CD14-positive monocyte (primary cell): ENCODE results near the gene PIK3R6. TPM values are rescaled to one million over a fixed set of nuclear protein-coding genes. Genes with fewer than 3 reads are reported as not detected.

Experiments
- DNase-seq, 3 donors: peaks; one replicate each; pipeline ENCODE4 v3.0.0-alpha.2; 2011 to 2022
- H2AFZ ChIP-seq: 2 replicates; pipeline ENCODE4 v1.6.0; 2012; ENCODE audit warnings: mild to moderate bottlenecking, low read depth, low read length, inconsistent platforms; ENCODE audit not compliant: insufficient read depth, poor library complexity, severe bottlenecking
- H3K27ac ChIP-seq, 2 donors: 1 replicate in 1 of 2; 2 replicates in 1 of 2; pipeline ENCODE4 v1.5.1; 2012 to 2013; ENCODE audit warnings: low read length in 2 of 2, control low read depth in 1 of 2, inconsistent platforms in 1 of 2, low read depth in 1 of 2, mild to moderate bottlenecking in 1 of 2
- H3K27me3 ChIP-seq, 2 donors: one replicate each; pipeline versions ENCODE4 v1.6.0 to v1.6.1; 2011 to 2013; ENCODE audit warnings: low read length in 2 of 2; ENCODE audit not compliant: control insufficient read depth in 2 of 2, insufficient read depth in 2 of 2
- H3K36me3 ChIP-seq, 2 donors: replicated peaks in 1 of 2; 1 replicate in 1 of 2; 2 replicates in 1 of 2; pipeline versions ENCODE4 v1.5.1 to v1.6.1; 2012 to 2013; ENCODE audit warnings: low read length in 2 of 2, control low read depth in 1 of 2, inconsistent platforms in 1 of 2, mild to moderate bottlenecking in 1 of 2; ENCODE audit not compliant: insufficient read depth in 2 of 2, control insufficient read depth in 1 of 2
- H3K4me1 ChIP-seq, 2 donors: 1 replicate in 1 of 2; 2 replicates in 1 of 2; pipeline versions ENCODE4 v1.5.1 to v1.6.1; 2012 to 2013; ENCODE audit warnings: low read length in 2 of 2, control low read depth in 1 of 2, inconsistent platforms in 1 of 2, mild to moderate bottlenecking in 1 of 2, moderate library complexity in 1 of 2; ENCODE audit not compliant: insufficient read depth in 2 of 2, control insufficient read depth in 1 of 2
- H3K4me2 ChIP-seq: replicated peaks from 2 replicates; pipeline ENCODE3; 2012; ENCODE audit warnings: low read length, moderate library complexity, mild to moderate bottlenecking; ENCODE audit not compliant: poor library complexity, severe bottlenecking; ENCODE audit errors: extremely low read depth
- H3K4me3 ChIP-seq, 3 experiments: fragments of 200-600 bp in 1 of 3; sonication (generic) in 1 of 3; replicated peaks in 1 of 3; 1 replicate in 2 of 3; 2 replicates in 1 of 3; pipeline ENCODE4 v1.5.1; 2011 to 2013; ENCODE audit warnings: low read length in 3 of 3, mild to moderate bottlenecking in 3 of 3, control low read depth in 2 of 3, low read depth in 2 of 3, inconsistent platforms in 1 of 3, moderate library complexity in 1 of 3
- H3K79me2 ChIP-seq: 2 replicates; pipeline ENCODE4 v1.6.0; 2012; ENCODE audit warnings: mild to moderate bottlenecking, control low read depth, inconsistent platforms, low read length, moderate library complexity; ENCODE audit not compliant: insufficient read depth
- H3K9ac ChIP-seq: 2 replicates; pipeline ENCODE4 v1.6.0; 2017; ENCODE audit warnings: low read length, mild to moderate bottlenecking; ENCODE audit not compliant: insufficient read depth, poor library complexity, severe bottlenecking
- H3K9me3 ChIP-seq, 2 donors: replicated peaks in 1 of 2; 1 replicate in 1 of 2; 2 replicates in 1 of 2; pipeline versions ENCODE4 v1.5.1 to v1.6.1; 2012 to 2013; ENCODE audit warnings: low read length in 2 of 2, control low read depth in 1 of 2; ENCODE audit not compliant: control insufficient read depth in 1 of 2, insufficient read depth in 1 of 2
- H4K20me1 ChIP-seq: 2 replicates; pipeline ENCODE4 v1.6.0; 2012; ENCODE audit warnings: mild to moderate bottlenecking, low read length, control low read depth, moderate library complexity; ENCODE audit not compliant: insufficient read depth
- H3K27ac Mint-ChIP-seq, 7 donors: one replicate each; pipeline ENCODE4 v1.8.0; 2020; ENCODE audit warnings: mild to moderate bottlenecking in 7 of 7, mixed read lengths in 7 of 7, moderate library complexity in 6 of 7, inconsistent platforms in 2 of 7
- H3K27me3 Mint-ChIP-seq, 3 donors: one replicate each; pipeline ENCODE4 v1.8.0; 2021 to 2022; ENCODE audit warnings: low read depth in 3 of 3, mild to moderate bottlenecking in 3 of 3, mixed read lengths in 3 of 3, moderate library complexity in 3 of 3, inconsistent platforms in 1 of 3
- H3K36me3 Mint-ChIP-seq, 2 donors: one replicate each; pipeline ENCODE4 v1.8.0; 2020; ENCODE audit warnings: mixed read lengths in 2 of 2, inconsistent platforms in 1 of 2, mild to moderate bottlenecking in 1 of 2
- H3K4me1 Mint-ChIP-seq: one replicate; pipeline ENCODE4 v1.8.0; 2020; ENCODE audit warnings: mild to moderate bottlenecking, mixed read lengths
- H3K4me3 Mint-ChIP-seq, 2 donors: one replicate each; pipeline ENCODE4 v1.8.0; 2020; ENCODE audit warnings: mild to moderate bottlenecking in 2 of 2, mixed read lengths in 2 of 2, moderate library complexity in 1 of 2
- H3K9me3 Mint-ChIP-seq, 7 donors: one replicate each; pipeline ENCODE4 v1.8.0; 2020 to 2022; ENCODE audit warnings: mixed read lengths in 7 of 7, mild to moderate bottlenecking in 6 of 7, moderate library complexity in 6 of 7, inconsistent platforms in 2 of 7
- CTCF ChIP-seq: fragments of 200-600 bp; IDR thresholded peaks from one replicate; pipeline ENCODE4 v1.8.0; 2022; ENCODE audit warnings: antibody characterized with exemption, mild to moderate bottlenecking
- WGBS: methylation state at CpG from one replicate; pipeline ENCODE4 v1.1.5; 2013; ENCODE audit warnings: missing lambda C conversion rate; ENCODE audit not compliant: insufficient coverage; 5-methylcytosine and 5-hydroxymethylcytosine counted together
- intact Hi-C, 2 donors: fragments of 100-400 bp; cut with micrococcal nuclease; formaldehyde crosslinking; loops; one replicate each; pipeline versions ENCODE4 v1.15.0 to v1.15.1; 2023
- polyA plus RNA-seq, 3 donors: library from polyadenylated mRNA; depleted of rRNA in 1 of 3; unstranded in 2 of 3; stranded (reverse) in 1 of 3; fragments of 300-500 nt in 2 of 3; fragments of >200 nt in 1 of 3; fragmentation: Illumina TruSeq in 2 of 3; gene quantifications; 1 replicate in 2 of 3; 2 replicates in 1 of 3; pipeline ENCODE4 v1.2.3, GENCODE V29; 2012 to 2021

The PIK3R6 gene
- polyA plus RNA-seq, 3 donors = 3.6 to 23.3 (median 5.8) TPM

GRCh38 chr17:8896087-8896486 lies 28.6 kb upstream of the PIK3R6 start:
- Histone ChIP-seq H3K9ac (no peak overlapping the region), H3K9me3 (no peaks in the 10 kb centered on the region), H2AFZ (no peak overlapping the region), H3K4me3 (no peak overlapping the region), H3K4me2 (no peak overlapping the region), H3K4me1 (peaks cover 13 to 27% of the 10 kb centered on the region in 2 donors), H3K27me3 (no peaks in the 10 kb centered on the region), H3K36me3 (peaks cover 83 to 100% of the 10 kb centered on the region in 2 donors), H3K79me2 (no peaks in the 10 kb centered on the region), H3K27ac (peak overlapping the region in 1 of 2 donors; percentile 53), H4K20me1 (peaks cover 99% of the 10 kb centered on the region)
- no peak for DNase-seq
- Mint-ChIP-seq H3K36me3 (peaks cover 94 to 99% of the 10 kb centered on the region in 2 donors), H3K4me3 (no peak overlapping the region), H3K27me3 (no peaks in the 10 kb centered on the region), H3K27ac (no peak overlapping the region), H3K9me3 (no peaks in the 10 kb centered on the region), H3K4me1 (peaks cover 46% of the 10 kb centered on the region)
- WGBS = 80% methylated on average over 1 of the region's 3 CpGs
- TF ChIP-seq CTCF = no peak
- intact Hi-C loops = no loop called here

- Histone ChIP-seq H2AFZ (no peak overlapping the region), H3K4me1 (peaks cover 13 to 27% of the 10 kb centered on the region in 2 donors), H3K27me3 (no peaks in the 10 kb centered on the region), H3K4me2 (no peak overlapping the region), H3K79me2 (no peaks in the 10 kb centered on the region), H3K36me3 (peaks cover 83 to 100% of the 10 kb centered on the region in 2 donors), H3K27ac (peak overlapping the region in 1 of 2 donors; percentile 53), H3K4me3 (no peak overlapping the region), H3K9ac (no peak overlapping the region), H3K9me3 (no peaks in the 10 kb centered on the region), H4K20me1 (peaks cover 98% of the 10 kb centered on the region)
- Mint-ChIP-seq H3K36me3 (peaks cover 92 to 99% of the 10 kb centered on the region in 2 donors), H3K27ac (peak overlapping the region; percentile 2 to 79 (median 53)), H3K4me3 (no peak overlapping the region), H3K27me3 (no peaks in the 10 kb centered on the region), H3K4me1 (peaks cover 38% of the 10 kb centered on the region), H3K9me3 (peaks cover 0 to 2% (median 0%) of the 10 kb centered on the region in 7 donors)
- WGBS = 65% methylated on average over 19 of the region's 24 CpGs
- peak; percentile 85 for TF ChIP-seq CTCF
- intact Hi-C loops = no loop called here
- DNase-seq = peak; percentile 44 to 64 (median 61)
Observed at GRCh38 chr17:8894673-8895578, 27.5 kb upstream of the PIK3R6 start.
